ENCODE data around the gene IL1RAPL1. TPM values are rescaled to one million over a fixed set of nuclear protein-coding genes. Genes with fewer than 3 reads are reported as not detected.

Gene IL1RAPL1
- polyA plus RNA-seq, 1 donor = 0.34 TPM

DNA sequence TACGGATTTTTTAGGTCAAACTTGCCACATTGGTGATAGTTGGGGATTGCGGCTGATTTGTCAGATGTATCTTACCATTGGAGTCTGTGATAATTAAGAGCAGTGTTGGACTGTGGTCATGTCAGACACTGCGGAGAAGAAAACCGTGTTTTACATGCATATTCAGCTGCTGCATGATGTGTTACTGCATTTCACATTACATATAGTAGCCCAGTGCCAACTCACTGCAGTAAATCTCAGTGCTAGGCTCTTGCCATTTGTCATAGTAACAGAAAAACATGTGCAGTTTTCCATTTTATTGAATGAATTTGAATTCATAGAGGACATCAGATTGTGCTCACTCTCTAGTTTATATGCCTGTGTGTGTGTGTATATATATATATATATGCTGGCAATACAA, 543.7 kb downstream of the IL1RAPL1 start:
- DNase-seq = no peak
- no peaks in the 10 kb centered on the region for H3K4me1 ChIP-seq (ENCODE audit: control insufficient read depth, insufficient read depth, low read length)
- no peaks in the 10 kb centered on the region for H3K27me3 ChIP-seq (ENCODE audit: control insufficient read depth, insufficient read depth, low read length)
- no peak overlapping the region for H3K4me3 ChIP-seq (ENCODE audit: low read length)
- no peaks in the 10 kb centered on the region for H3K9me3 ChIP-seq (ENCODE audit: control insufficient read depth, low read depth, low read length)
- no peak overlapping the region for H3K27ac ChIP-seq (ENCODE audit: low read length)
- no peaks in the 10 kb centered on the region for H3K36me3 ChIP-seq (ENCODE audit: control insufficient read depth, insufficient read depth, low read length)
- no CpG with 5 or more reads among the region's 4 CpGs for WGBS (ENCODE audit: insufficient coverage, low lambda C conversion rate)

DNA sequence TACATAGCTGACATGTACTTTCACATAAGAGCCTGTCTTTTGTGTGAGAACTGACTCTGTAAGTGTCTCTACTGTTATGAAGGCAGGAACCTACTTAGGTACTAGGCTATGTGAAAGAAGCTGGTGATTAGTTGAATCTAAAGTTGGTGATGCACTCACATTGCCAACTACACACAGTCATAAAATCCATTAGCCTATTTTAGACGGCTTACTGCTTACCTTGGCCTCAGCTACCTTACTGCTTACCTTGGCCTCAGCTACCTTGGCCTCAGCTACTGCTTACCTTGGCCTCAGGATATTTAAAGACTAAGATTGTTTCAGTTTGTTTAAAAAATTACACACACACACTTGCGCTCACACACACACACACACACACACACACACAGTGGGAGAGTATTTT, 549.7 kb downstream of the IL1RAPL1 start:
- no peaks in the 10 kb centered on the region for H3K27me3 ChIP-seq (ENCODE audit: control insufficient read depth, insufficient read depth, low read length)
- DNase-seq = no peak
- no peaks in the 10 kb centered on the region for H3K9me3 ChIP-seq (ENCODE audit: control insufficient read depth, low read depth, low read length)
- no CpG with 5 or more reads among the region's 2 CpGs for WGBS (ENCODE audit: insufficient coverage, low lambda C conversion rate)
- H3K27ac ChIP-seq (ENCODE audit: low read length) = no peak overlapping the region
- no peaks in the 10 kb centered on the region for H3K4me1 ChIP-seq (ENCODE audit: control insufficient read depth, insufficient read depth, low read length)
- no peaks in the 10 kb centered on the region for H3K36me3 ChIP-seq (ENCODE audit: control insufficient read depth, insufficient read depth, low read length)
- no peak overlapping the region for H3K4me3 ChIP-seq (ENCODE audit: low read length)

DNA sequence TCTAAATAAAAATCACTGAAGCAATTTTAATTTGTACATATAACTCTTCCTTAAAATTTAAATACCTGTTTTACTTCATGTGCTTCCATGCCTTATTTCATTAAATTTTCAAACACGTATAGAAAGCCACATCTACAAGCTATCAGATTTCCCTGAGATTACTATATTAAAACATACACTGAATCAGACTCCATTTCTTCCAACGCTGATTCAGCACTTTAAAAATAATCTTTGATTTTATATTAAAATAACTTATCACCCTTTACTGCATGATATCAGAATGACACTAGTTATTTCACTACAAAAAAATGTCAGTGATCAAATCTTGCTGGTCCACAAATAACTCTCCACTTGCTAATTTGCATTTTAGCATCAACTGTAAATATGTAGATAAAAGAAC, 550.8 kb downstream of the IL1RAPL1 start:
- Histone ChIP-seq H3K4me3 (ENCODE audit: low read length) (no peak overlapping the region), H3K27ac (ENCODE audit: low read length) (no peak overlapping the region), H3K36me3 (ENCODE audit: control insufficient read depth, insufficient read depth, low read length) (no peaks in the 10 kb centered on the region), H3K27me3 (ENCODE audit: control insufficient read depth, insufficient read depth, low read length) (no peaks in the 10 kb centered on the region), H3K4me1 (ENCODE audit: control insufficient read depth, insufficient read depth, low read length) (no peaks in the 10 kb centered on the region), H3K9me3 (ENCODE audit: control insufficient read depth, low read depth, low read length) (no peaks in the 10 kb centered on the region)
- no peak for DNase-seq
- WGBS (ENCODE audit: insufficient coverage, low lambda C conversion rate) = no CpG with 5 or more reads among the region's 2 CpGs

DNA sequence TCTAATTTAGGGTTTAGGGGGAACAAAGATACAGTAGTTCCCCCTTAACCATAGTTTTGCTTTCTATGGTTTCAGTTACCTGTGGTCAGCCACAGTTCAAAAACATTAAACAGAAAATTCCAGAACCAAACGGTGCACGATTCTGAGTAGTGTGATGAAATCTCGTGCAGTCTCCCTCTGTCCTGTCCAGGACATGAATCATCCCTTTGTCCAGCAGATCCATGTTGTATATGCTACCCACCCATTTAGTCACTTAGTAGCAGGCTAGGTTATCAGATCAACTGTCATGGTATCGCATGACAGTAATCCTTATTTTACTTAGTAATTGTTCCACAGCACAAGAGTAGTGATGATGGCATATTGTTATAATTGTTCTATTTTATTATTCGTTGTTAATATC, 556.1 kb downstream of the IL1RAPL1 start:
- no peak overlapping the region for H3K4me3 ChIP-seq (ENCODE audit: low read length)
- no peaks in the 10 kb centered on the region for H3K36me3 ChIP-seq (ENCODE audit: control insufficient read depth, insufficient read depth, low read length)
- no peaks in the 10 kb centered on the region for H3K4me1 ChIP-seq (ENCODE audit: control insufficient read depth, insufficient read depth, low read length)
- no peaks in the 10 kb centered on the region for H3K9me3 ChIP-seq (ENCODE audit: control insufficient read depth, low read depth, low read length)
- WGBS (ENCODE audit: insufficient coverage, low lambda C conversion rate) = no CpG with 5 or more reads among the region's 5 CpGs
- H3K27ac ChIP-seq (ENCODE audit: low read length) = no peak overlapping the region
- no peaks in the 10 kb centered on the region for H3K27me3 ChIP-seq (ENCODE audit: control insufficient read depth, insufficient read depth, low read length)
- DNase-seq = no peak

DNA sequence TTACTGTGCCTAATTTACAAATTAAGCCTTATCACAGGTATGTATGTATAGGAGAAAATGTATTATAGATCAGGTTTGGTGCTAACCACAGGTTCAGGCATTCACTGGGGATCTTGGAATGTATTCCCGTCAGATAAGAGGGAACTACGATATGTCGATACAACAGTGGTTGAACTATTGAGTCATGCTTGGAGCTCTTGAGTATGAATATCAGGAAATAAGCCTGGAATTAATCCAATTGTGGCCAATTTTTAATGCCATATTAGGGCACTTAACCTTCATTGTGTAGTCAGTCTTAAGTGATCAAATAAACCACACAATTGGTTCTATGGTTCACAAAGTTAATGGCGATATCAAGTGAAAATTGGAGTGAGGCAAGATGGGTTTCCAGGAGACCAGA, 556.5 kb downstream of the IL1RAPL1 start:
- Histone ChIP-seq H3K9me3 (ENCODE audit: control insufficient read depth, low read depth, low read length) (no peaks in the 10 kb centered on the region), H3K4me1 (ENCODE audit: control insufficient read depth, insufficient read depth, low read length) (no peaks in the 10 kb centered on the region), H3K4me3 (ENCODE audit: low read length) (no peak overlapping the region), H3K36me3 (ENCODE audit: control insufficient read depth, insufficient read depth, low read length) (no peaks in the 10 kb centered on the region), H3K27me3 (ENCODE audit: control insufficient read depth, insufficient read depth, low read length) (no peaks in the 10 kb centered on the region), H3K27ac (ENCODE audit: low read length) (no peak overlapping the region)
- DNase-seq = no peak
- no CpG with 5 or more reads among the region's 4 CpGs for WGBS (ENCODE audit: insufficient coverage, low lambda C conversion rate)

DNA sequence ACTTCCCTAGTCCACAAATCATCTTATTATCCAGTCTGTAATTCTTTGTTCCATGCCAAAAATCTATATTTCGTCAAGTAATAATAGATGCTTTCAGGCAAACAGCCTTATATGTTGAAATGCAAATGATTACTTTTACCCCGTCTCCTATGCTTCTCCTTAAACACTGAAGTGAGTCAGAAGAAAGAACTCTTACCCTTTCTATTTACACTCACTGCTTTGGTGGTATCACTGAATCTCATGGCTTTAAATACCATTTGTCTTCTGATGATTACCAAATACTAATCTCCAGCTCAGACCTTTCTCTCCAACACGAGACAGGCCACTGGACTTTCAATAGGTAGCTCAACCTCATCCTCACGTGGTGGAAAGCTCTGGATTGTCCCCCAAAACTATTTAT, 558.1 kb downstream of the IL1RAPL1 start:
- H3K4me1 ChIP-seq (ENCODE audit: control insufficient read depth, insufficient read depth, low read length) = no peaks in the 10 kb centered on the region
- DNase-seq = no peak
- H3K9me3 ChIP-seq (ENCODE audit: control insufficient read depth, low read depth, low read length) = no peaks in the 10 kb centered on the region
- H3K36me3 ChIP-seq (ENCODE audit: control insufficient read depth, insufficient read depth, low read length) = no peaks in the 10 kb centered on the region
- 100% methylated on average over 1 of the region's 4 CpGs for WGBS (ENCODE audit: insufficient coverage, low lambda C conversion rate)
- H3K27ac ChIP-seq (ENCODE audit: low read length) = no peak overlapping the region
- H3K27me3 ChIP-seq (ENCODE audit: control insufficient read depth, insufficient read depth, low read length) = no peaks in the 10 kb centered on the region
- H3K4me3 ChIP-seq (ENCODE audit: low read length) = no peak overlapping the region

DNA sequence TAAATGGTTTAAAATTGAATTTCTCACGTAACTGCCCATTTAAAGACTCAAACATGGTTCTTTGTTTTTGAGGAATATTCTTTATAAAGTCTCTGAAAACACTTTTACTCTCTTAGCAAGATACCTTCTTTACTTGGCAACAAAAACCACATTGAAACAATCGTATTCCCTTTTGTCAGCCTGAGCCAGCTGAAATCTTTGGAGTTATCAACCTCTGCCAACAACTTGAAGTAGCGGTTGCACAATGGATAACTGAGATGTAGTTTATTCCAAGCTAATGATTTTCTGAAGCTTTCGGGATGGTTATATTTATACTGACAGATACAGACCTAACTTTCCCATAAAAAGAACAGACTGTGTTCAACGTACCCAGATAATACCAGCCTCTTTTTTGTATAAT, 561.3 kb downstream of the IL1RAPL1 start:
- no peaks in the 10 kb centered on the region for H3K4me1 ChIP-seq (ENCODE audit: control insufficient read depth, insufficient read depth, low read length)

DNA sequence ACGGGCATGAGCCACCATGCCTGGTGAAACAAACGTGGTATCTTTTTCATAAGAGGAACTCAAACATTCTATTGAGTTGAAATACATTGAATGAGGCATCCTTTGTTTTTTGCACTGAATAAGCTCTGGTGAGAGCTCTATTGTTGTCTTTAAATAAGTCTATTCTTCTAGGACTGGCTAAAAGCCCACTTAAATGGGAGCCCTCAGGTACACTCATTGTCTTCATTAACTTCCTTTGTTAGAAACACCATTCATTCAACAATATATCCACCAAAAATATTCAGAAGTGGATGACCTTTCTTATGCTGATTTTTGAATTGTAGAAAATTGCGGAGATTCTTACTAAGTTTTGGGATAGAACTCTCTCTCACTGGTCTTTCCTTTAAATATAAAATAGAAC, 568.0 kb downstream of the IL1RAPL1 start:
- Histone ChIP-seq H3K36me3 (ENCODE audit: control insufficient read depth, insufficient read depth, low read length) (no peaks in the 10 kb centered on the region), H3K27ac (ENCODE audit: low read length) (no peak overlapping the region), H3K4me3 (ENCODE audit: low read length) (no peak overlapping the region), H3K27me3 (ENCODE audit: control insufficient read depth, insufficient read depth, low read length) (no peaks in the 10 kb centered on the region), H3K9me3 (ENCODE audit: control insufficient read depth, low read depth, low read length) (no peaks in the 10 kb centered on the region), H3K4me1 (ENCODE audit: control insufficient read depth, insufficient read depth, low read length) (no peaks in the 10 kb centered on the region)
- DNase-seq = no peak
- 100% methylated on average over 1 of the region's 3 CpGs for WGBS (ENCODE audit: insufficient coverage, low lambda C conversion rate)

More for the DNA sequence above, 561.3 kb downstream of the IL1RAPL1 start:
- H3K9me3 ChIP-seq (ENCODE audit: control insufficient read depth, low read depth, low read length) = no peaks in the 10 kb centered on the region
- WGBS (ENCODE audit: insufficient coverage, low lambda C conversion rate) = no CpG with 5 or more reads among the region's 5 CpGs
- H3K27me3 ChIP-seq (ENCODE audit: control insufficient read depth, insufficient read depth, low read length) = no peaks in the 10 kb centered on the region
- no peak overlapping the region for H3K4me3 ChIP-seq (ENCODE audit: low read length)
- no peak for DNase-seq
- H3K36me3 ChIP-seq (ENCODE audit: control insufficient read depth, insufficient read depth, low read length) = no peaks in the 10 kb centered on the region
- H3K27ac ChIP-seq (ENCODE audit: low read length) = no peak overlapping the region

DNA sequence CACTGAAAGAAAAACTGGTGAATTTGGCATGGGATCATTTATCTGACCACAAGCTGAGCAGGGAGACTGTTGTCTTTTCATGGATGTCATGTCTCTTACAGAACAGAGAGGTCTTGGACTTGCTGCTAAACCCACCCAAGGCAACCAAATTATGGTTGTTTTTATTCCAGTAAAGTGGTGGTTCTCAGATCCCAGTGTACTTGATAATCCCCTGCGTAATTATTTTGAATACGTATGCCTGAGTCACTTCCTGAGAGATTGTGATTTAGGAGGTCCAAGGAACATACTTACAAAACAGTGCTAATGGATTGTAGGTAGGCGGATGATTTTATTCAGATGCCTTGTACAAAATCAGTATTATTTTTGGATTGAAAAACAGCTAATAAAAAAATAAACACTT, 585.6 kb downstream of the IL1RAPL1 start:
- H3K27me3 ChIP-seq (ENCODE audit: control insufficient read depth, insufficient read depth, low read length) = no peaks in the 10 kb centered on the region
- DNase-seq = no peak
- no peak overlapping the region for H3K27ac ChIP-seq (ENCODE audit: low read length)
- no CpG with 5 or more reads among the region's 3 CpGs for WGBS (ENCODE audit: insufficient coverage, low lambda C conversion rate)
- H3K4me1 ChIP-seq (ENCODE audit: control insufficient read depth, insufficient read depth, low read length) = no peaks in the 10 kb centered on the region
- H3K36me3 ChIP-seq (ENCODE audit: control insufficient read depth, insufficient read depth, low read length) = no peaks in the 10 kb centered on the region
- no peaks in the 10 kb centered on the region for H3K9me3 ChIP-seq (ENCODE audit: control insufficient read depth, low read depth, low read length)
- H3K4me3 ChIP-seq (ENCODE audit: low read length) = no peak overlapping the region

DNA sequence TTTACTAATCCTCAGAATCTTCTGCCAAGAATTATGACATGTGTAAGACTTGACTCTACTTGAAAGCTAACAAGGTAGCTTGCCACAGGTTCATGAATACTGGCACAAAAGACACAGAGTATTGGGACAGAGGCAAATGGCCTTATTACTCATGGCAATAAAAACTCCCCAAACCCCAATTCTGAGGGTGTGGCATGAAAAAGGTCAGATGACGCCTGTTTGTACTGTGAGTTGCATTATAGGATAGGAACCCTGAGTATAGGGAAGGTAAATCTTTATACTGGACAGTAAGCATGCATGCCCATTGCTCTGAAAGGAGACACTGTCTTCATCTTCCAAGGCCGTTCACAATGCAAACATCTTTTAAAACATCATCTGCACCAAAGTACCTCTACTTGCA, 600.0 kb downstream of the IL1RAPL1 start:
- Histone ChIP-seq H3K36me3 (ENCODE audit: control insufficient read depth, insufficient read depth, low read length) (no peaks in the 10 kb centered on the region), H3K27ac (ENCODE audit: low read length) (no peak overlapping the region), H3K27me3 (ENCODE audit: control insufficient read depth, insufficient read depth, low read length) (no peaks in the 10 kb centered on the region), H3K9me3 (ENCODE audit: control insufficient read depth, low read depth, low read length) (no peaks in the 10 kb centered on the region), H3K4me1 (ENCODE audit: control insufficient read depth, insufficient read depth, low read length) (no peaks in the 10 kb centered on the region), H3K4me3 (ENCODE audit: low read length) (no peak overlapping the region)
- WGBS (ENCODE audit: insufficient coverage, low lambda C conversion rate) = no CpG with 5 or more reads among the region's 2 CpGs
- no peak for DNase-seq

DNA sequence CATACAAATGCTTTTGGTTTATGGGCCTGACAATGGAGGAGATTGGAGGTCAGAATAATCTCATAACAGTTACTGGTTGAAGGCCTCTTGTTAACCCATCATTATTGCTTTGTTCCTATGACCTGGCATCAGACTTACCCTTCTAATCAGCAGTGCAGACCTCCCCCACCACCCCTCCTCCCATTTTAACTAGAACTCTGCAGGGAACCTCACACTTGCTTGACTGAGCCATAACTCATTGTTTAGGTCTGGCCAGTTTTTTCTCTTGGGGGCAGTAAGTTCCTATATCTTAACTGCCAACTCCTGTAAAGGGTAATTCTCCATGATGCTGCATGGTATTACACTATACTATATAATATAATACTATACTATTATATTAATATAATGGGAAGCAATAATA, 609.3 kb downstream of the IL1RAPL1 start:
- Histone ChIP-seq H3K9me3 (ENCODE audit: control insufficient read depth, low read depth, low read length) (no peaks in the 10 kb centered on the region), H3K4me3 (ENCODE audit: low read length) (no peak overlapping the region), H3K36me3 (ENCODE audit: control insufficient read depth, insufficient read depth, low read length) (no peaks in the 10 kb centered on the region), H3K4me1 (ENCODE audit: control insufficient read depth, insufficient read depth, low read length) (no peaks in the 10 kb centered on the region), H3K27ac (ENCODE audit: low read length) (no peak overlapping the region), H3K27me3 (ENCODE audit: control insufficient read depth, insufficient read depth, low read length) (no peaks in the 10 kb centered on the region)
- no peak for DNase-seq
